ENCODE data around the gene COPZ2. TPM values are rescaled to one million over a fixed set of nuclear protein-coding genes. Genes with fewer than 3 reads are reported as not detected.
"Not testable (repeated sequence)": the region's sequence is repeated elsewhere in the genome, so short reads cannot be mapped to it uniquely, and the experiment has no call there.

Gene COPZ2
- polyA plus RNA-seq, 3 donors: 15.8 to 20.3 (median 19.0) TPM

GRCh38 chr17:48021934-48022333 is 15.7 kb downstream of the COPZ2 start:
- no peak for DNase-seq (ENCODE audit: extremely low read depth in 1 of 11, low read depth in 9 of 11, low spot score in 4 of 11)

GRCh38 chr17:48017817-48018158 is 19.8 kb downstream of the COPZ2 start:
- not testable (repeated sequence) for DNase-seq (ENCODE audit: extremely low read depth in 1 of 11, low read depth in 9 of 11, low spot score in 4 of 11)

GRCh38 chr17:48016112-48016511 is 21.5 kb downstream of the COPZ2 start:
- DNase-seq (ENCODE audit: extremely low read depth in 1 of 11, low read depth in 9 of 11, low spot score in 4 of 11): no peak

- no peak for DNase-seq (ENCODE audit: extremely low read depth in 1 of 11, low read depth in 9 of 11, low spot score in 4 of 11)
Observed at GRCh38 chr17:48014595-48015111, 22.9 kb downstream of the COPZ2 start.

GRCh38 chr17:48013876-48014594 is 23.6 kb downstream of the COPZ2 start:
- DNase-seq (ENCODE audit: extremely low read depth in 1 of 11, low read depth in 9 of 11, low spot score in 4 of 11): no peak

- DNase-seq (ENCODE audit: extremely low read depth in 1 of 11, low read depth in 9 of 11, low spot score in 4 of 11): no peak
Observed at GRCh38 chr17:48012654-48013053, 24.9 kb downstream of the COPZ2 start.

- no peak for DNase-seq (ENCODE audit: extremely low read depth in 1 of 11, low read depth in 9 of 11, low spot score in 4 of 11)
Observed at GRCh38 chr17:48012151-48012520, 25.5 kb downstream of the COPZ2 start.

GRCh38 chr17:48011405-48012150 is 26.0 kb downstream of the COPZ2 start:
- no peak for DNase-seq (ENCODE audit: extremely low read depth in 1 of 11, low read depth in 9 of 11, low spot score in 4 of 11)

- no peak for DNase-seq (ENCODE audit: extremely low read depth in 1 of 11, low read depth in 9 of 11, low spot score in 4 of 11)
Observed at GRCh38 chr17:48010193-48010592, 27.4 kb downstream of the COPZ2 start.

- no peak for DNase-seq (ENCODE audit: extremely low read depth in 1 of 11, low read depth in 9 of 11, low spot score in 4 of 11)
Observed at GRCh38 chr17:48006936-48007709, 30.5 kb downstream of the COPZ2 start.

- no peak for DNase-seq (ENCODE audit: extremely low read depth in 1 of 11, low read depth in 9 of 11, low spot score in 4 of 11)
Observed at GRCh38 chr17:48004983-48005382, 32.6 kb downstream of the COPZ2 start.

GRCh38 chr17:48003417-48004151 is 34.0 kb downstream of the COPZ2 start:
- no peak for DNase-seq (ENCODE audit: extremely low read depth in 1 of 11, low read depth in 9 of 11, low spot score in 4 of 11)

GRCh38 chr17:48002916-48003416 is 34.6 kb downstream of the COPZ2 start:
- no peak for DNase-seq (ENCODE audit: extremely low read depth in 1 of 11, low read depth in 9 of 11, low spot score in 4 of 11)

- no peak for DNase-seq (ENCODE audit: extremely low read depth in 1 of 11, low read depth in 9 of 11, low spot score in 4 of 11)
Observed at GRCh38 chr17:48002266-48002915, 35.2 kb downstream of the COPZ2 start.

- DNase-seq (ENCODE audit: extremely low read depth in 1 of 11, low read depth in 9 of 11, low spot score in 4 of 11): not testable (repeated sequence)
Observed at GRCh38 chr17:48001657-48002056, 35.9 kb downstream of the COPZ2 start.

GRCh38 chr17:48001197-48001596 is 36.4 kb downstream of the COPZ2 start:
- DNase-seq (ENCODE audit: extremely low read depth in 1 of 11, low read depth in 9 of 11, low spot score in 4 of 11): no peak

GRCh38 chr17:47999582-47999981 is 38.0 kb downstream of the COPZ2 start:
- DNase-seq (ENCODE audit: extremely low read depth in 1 of 11, low read depth in 9 of 11, low spot score in 4 of 11): no peak

GRCh38 chr17:47998044-47998443 is 39.6 kb downstream of the COPZ2 start:
- DNase-seq (ENCODE audit: extremely low read depth in 1 of 11, low read depth in 9 of 11, low spot score in 4 of 11): no peak
